ENCODE measurements around the gene UBASH3A. TPM values are rescaled to one million over a fixed set of nuclear protein-coding genes. Genes with fewer than 3 reads are reported as not detected.

The UBASH3A gene
- total RNA-seq, 1 experiment from 2014 or later = not detected

GRCh38 chr21:42374457-42374856 lies 29.2 kb upstream of the UBASH3A start:
- no peak for DNase-seq (ENCODE audit: low read depth)

GRCh38 chr21:42374864-42375499 lies 28.7 kb upstream of the UBASH3A start:
- DNase-seq (ENCODE audit: low read depth) = no peak

- no peak for DNase-seq (ENCODE audit: low read depth)
Measured at GRCh38 chr21:42375506-42375905, 28.2 kb upstream of the UBASH3A start.

- DNase-seq (ENCODE audit: low read depth) = no peak
Measured at GRCh38 chr21:42375966-42376337, 27.8 kb upstream of the UBASH3A start.

GRCh38 chr21:42376338-42376982 lies 27.2 kb upstream of the UBASH3A start:
- no peak for DNase-seq (ENCODE audit: low read depth)

GRCh38 chr21:42377211-42377950 lies 26.3 kb upstream of the UBASH3A start:
- DNase-seq (ENCODE audit: low read depth) = no peak

GRCh38 chr21:42377951-42378340 lies 25.8 kb upstream of the UBASH3A start:
- DNase-seq (ENCODE audit: low read depth) = no peak

- DNase-seq (ENCODE audit: low read depth) = no peak
Measured at GRCh38 chr21:42378418-42378817, 25.3 kb upstream of the UBASH3A start.

GRCh38 chr21:42379426-42380215 lies 24.1 kb upstream of the UBASH3A start:
- no peak for DNase-seq (ENCODE audit: low read depth)

GRCh38 chr21:42381347-42381984 lies 22.2 kb upstream of the UBASH3A start:
- peak; percentile 64 for DNase-seq (ENCODE audit: low read depth)

GRCh38 chr21:42382915-42383314 lies 20.8 kb upstream of the UBASH3A start:
- no peak for DNase-seq (ENCODE audit: low read depth)

GRCh38 chr21:42383331-42383730 lies 20.4 kb upstream of the UBASH3A start:
- DNase-seq (ENCODE audit: low read depth) = no peak

- no peak for DNase-seq (ENCODE audit: low read depth)
Measured at GRCh38 chr21:42384156-42384945, 19.4 kb upstream of the UBASH3A start.

GRCh38 chr21:42384989-42385388 lies 18.7 kb upstream of the UBASH3A start:
- no peak for DNase-seq (ENCODE audit: low read depth)

GRCh38 chr21:42385619-42386018 lies 18.1 kb upstream of the UBASH3A start:
- DNase-seq (ENCODE audit: low read depth) = no peak

GRCh38 chr21:42386034-42386591 lies 17.6 kb upstream of the UBASH3A start:
- no peak for DNase-seq (ENCODE audit: low read depth)

- DNase-seq (ENCODE audit: low read depth) = no peak
Measured at GRCh38 chr21:42387164-42387563, 16.5 kb upstream of the UBASH3A start.

- no peak for DNase-seq (ENCODE audit: low read depth)
Measured at GRCh38 chr21:42387843-42388340, 15.8 kb upstream of the UBASH3A start.

GRCh38 chr21:42388740-42389448 lies 14.8 kb upstream of the UBASH3A start:
- DNase-seq (ENCODE audit: low read depth) = peak; percentile 14

GRCh38 chr21:42389449-42389835 lies 14.3 kb upstream of the UBASH3A start:
- DNase-seq (ENCODE audit: low read depth) = peak; percentile 10

All from M059J (cell line).